Activated CD8-positive, alpha-beta memory T cell treated with anti-CD3 and anti-CD28 coated beads for 1 hour (primary cell): ENCODE measurements around the gene CFAP61.
"Not testable (repeated sequence)": the region's sequence is repeated elsewhere in the genome, so short reads cannot be mapped to it uniquely, and the experiment has no call there.

Experiments used
- DNase-seq, 2 donors: peaks; one replicate each; pipeline ENCODE4 v3.0.0-alpha.2; 2020; ENCODE audit warnings: low read depth in 1 of 2; ENCODE audit errors: extremely low read depth in 1 of 2

CFAP61 gene

GRCh38 chr20:20317621-20318364, 265.5 kb downstream of the CFAP61 start:
- DNase-seq, result no peak

- DNase-seq, result no peak
Measured at GRCh38 chr20:20318365-20319161, 266.2 kb downstream of the CFAP61 start.

- no peak for DNase-seq
Measured at GRCh38 chr20:20321134-20321533, 268.8 kb downstream of the CFAP61 start.

- no peak for DNase-seq
Measured at GRCh38 chr20:20321917-20322316, 269.6 kb downstream of the CFAP61 start.

GRCh38 chr20:20322912-20323311, 270.6 kb downstream of the CFAP61 start:
- DNase-seq, result no peak

- no peak for DNase-seq
Measured at GRCh38 chr20:20327746-20328145, 275.4 kb downstream of the CFAP61 start.

GRCh38 chr20:20329564-20329963, 277.2 kb downstream of the CFAP61 start:
- DNase-seq, result no peak

- no peak for DNase-seq
Measured at GRCh38 chr20:20331156-20331555, 278.8 kb downstream of the CFAP61 start.

- no peak for DNase-seq
Measured at GRCh38 chr20:20331817-20332216, 279.5 kb downstream of the CFAP61 start.

- DNase-seq, result no peak
Measured at GRCh38 chr20:20333866-20334265, 281.5 kb downstream of the CFAP61 start.

- DNase-seq, result no peak
Measured at GRCh38 chr20:20334489-20334888, 282.2 kb downstream of the CFAP61 start.

GRCh38 chr20:20338133-20338730, 285.9 kb downstream of the CFAP61 start:
- no peak for DNase-seq

GRCh38 chr20:20340443-20340842, 288.1 kb downstream of the CFAP61 start:
- DNase-seq, result no peak

- no peak for DNase-seq
Measured at GRCh38 chr20:20341371-20341770, 289.0 kb downstream of the CFAP61 start.

- no peak for DNase-seq
Measured at GRCh38 chr20:20342066-20342465, 289.7 kb downstream of the CFAP61 start.

- no peak for DNase-seq
Measured at GRCh38 chr20:20343932-20344331, 291.6 kb downstream of the CFAP61 start.

GRCh38 chr20:20344476-20344875, 292.1 kb downstream of the CFAP61 start:
- DNase-seq, result no peak

GRCh38 chr20:20353576-20353975, 301.2 kb downstream of the CFAP61 start:
- DNase-seq, result no peak

- not testable (repeated sequence) for DNase-seq
Measured at GRCh38 chr20:20355503-20355902, 303.2 kb downstream of the CFAP61 start.

GRCh38 chr20:20358801-20359200, 306.5 kb downstream of the CFAP61 start:
- DNase-seq, result no peak

GRCh38 chr20:20359628-20360027, 307.3 kb downstream of the CFAP61 start:
- DNase-seq, result no peak

GRCh38 chr20:20360464-20360863, 308.1 kb downstream of the CFAP61 start:
- no peak for DNase-seq
